NCI-H146 treated with DMSO at 0.1 percent for 48 hours (cell line): ENCODE results near the gene SVIL.
"Not testable (repeated sequence)": the region's sequence is repeated elsewhere in the genome, so short reads cannot be mapped to it uniquely, and the experiment has no call there.

Experiments used
- DNase-seq: peaks from one replicate; lab custom pipeline; 2025; ENCODE audit not compliant: unreplicated experiment; lab: John Stamatoyannopoulos, UW

Gene SVIL

DNA sequence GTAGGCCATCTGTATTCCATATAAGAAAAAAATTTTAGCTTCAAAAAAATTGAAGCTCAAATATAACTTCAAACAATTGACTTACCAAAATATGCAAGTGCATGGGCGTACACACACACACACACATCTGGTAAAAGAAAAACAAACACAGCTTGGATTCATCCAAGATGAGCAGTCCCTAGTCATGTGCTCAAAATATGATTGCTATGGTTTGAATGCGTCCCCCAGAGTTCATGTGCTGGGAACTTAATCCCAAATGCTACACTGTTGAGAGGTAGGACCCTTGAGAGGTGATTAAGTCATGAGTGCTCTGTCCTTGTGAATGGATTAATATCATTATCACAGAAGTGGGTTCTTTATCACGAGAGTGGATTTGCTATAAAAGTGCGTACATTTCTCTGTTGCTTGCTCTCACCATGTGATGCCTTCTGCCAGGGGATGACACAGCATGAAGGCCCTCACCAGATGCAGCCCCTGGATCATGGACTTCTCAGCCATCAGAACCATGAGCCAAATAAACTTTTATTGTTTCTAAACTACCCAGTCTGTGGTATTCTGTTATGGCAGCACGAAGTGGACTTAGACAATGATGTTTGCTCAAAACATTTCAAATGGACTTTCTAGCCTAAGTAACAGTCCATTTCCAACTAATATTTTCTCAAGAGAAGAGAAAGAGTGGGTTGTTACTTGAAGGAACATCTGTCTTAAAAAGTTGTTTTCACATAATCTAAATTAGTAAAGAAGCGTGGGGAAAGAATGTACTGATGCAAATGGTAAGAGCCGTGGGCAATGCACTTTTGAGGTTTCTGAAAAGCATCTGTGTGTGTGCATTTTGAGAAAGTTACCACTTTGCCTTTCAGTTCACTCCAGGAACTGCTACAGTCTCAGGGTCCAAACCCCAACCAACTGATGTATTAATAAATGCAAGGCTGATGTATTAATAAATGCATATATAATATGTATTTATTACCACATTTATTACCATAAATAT is 15.1 kb upstream of the SVIL start:
- DNase-seq = no peak

GRCh38 chr10:29648983-29649268 is 14.2 kb upstream of the SVIL start:
- DNase-seq = no peak

DNA sequence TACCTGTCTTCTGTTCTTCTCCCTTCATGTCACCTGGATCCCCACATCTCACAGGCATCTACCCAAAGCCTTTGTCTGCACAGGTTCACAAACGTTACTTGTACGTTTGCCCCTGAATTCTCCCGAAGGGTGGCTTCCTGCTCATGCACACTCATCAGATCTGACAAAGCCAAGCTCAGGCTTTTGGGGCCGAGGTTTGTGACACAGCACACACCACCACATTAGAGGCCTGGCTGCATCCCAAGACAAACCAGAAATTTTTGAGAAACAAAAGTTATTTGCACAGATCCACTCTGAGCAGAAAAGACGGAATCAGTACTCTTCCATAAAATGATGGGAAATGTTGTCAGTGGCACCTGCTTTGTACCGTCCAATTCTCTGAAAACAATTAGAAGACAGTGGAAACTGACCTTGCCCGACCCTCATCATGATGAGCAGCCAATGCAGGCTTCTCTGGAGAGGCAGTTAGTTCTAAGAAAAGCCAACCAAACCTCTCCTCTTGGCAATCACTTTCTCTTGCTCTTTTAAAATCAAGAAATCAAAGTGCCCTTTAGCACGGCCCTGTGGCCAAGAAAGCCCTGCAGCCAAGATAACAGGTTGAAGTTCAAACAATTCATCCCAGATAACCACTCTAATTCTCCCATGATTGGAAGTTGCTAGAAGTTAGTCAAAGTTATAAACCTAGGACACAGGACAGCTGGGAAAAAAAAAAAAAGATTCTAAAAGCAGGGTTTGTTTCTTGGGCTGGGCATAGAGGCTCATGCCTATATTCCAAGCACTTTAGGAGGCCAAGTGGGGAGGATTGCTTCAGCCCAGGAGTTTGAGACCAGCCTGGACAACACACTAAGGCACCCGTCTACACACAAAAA is 13.6 kb upstream of the SVIL start:
- no peak for DNase-seq

GRCh38 chr10:29647478-29647877 is 12.7 kb upstream of the SVIL start:
- DNase-seq = no peak

DNA sequence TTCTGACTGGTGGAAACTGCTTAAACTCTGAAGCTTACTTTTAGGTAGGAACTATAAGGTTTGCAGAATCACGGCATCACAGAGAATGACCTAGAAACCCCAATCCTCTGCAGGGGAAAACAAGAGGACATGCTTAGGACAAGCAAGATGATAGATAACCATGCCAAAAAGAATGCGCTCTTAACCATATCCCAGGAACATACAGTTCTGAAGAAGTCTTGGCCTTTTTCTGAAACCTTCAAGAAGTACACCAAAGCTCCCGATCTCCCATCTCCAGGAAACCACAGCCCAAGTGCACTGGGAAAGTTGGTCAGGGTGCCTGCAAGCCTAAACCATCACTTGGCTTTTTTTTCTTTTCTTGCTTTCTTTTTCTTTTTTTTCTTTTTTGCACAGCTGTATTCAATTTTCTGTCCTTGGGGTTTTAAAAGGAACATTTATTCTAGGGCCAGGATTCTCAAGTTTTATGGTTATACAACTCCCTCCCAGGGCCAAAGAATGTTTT is 12.2 kb upstream of the SVIL start:
- no peak for DNase-seq

DNA sequence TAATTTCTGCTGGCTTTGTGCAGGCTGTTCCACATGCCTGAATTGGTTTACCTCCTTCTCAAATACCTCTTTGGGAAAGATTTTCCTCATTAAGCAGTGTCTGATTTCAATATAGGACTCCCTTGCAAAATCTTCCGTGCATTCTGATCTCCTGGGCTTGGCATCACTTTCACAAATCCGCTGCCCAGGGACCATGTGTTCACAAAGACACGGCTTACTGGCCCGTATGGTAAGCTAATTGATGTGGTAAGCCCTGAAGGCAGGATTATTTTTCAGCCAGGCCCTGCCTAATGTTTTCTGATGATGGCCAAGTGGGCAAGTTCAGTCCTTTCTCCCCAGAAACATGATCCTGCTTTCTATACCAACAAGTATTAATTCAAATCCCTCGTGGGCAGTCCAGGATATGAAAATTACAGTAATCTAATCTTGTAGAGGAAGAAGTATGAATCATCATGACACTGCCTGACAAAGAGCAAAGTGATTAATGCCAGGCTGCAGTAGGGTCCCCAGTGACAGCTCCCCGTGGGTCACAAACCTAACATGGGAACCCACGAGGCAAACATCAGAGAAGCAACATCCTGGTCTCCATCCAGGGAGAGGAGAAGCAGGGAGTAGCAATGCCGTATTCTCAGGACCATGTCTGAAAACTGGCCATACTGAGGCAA is 11.6 kb upstream of the SVIL start:
- DNase-seq = peak; percentile 37

- DNase-seq = no peak
Observed at GRCh38 chr10:29643771-29644501, 9.2 kb upstream of the SVIL start.

GRCh38 chr10:29642990-29643389 is 8.2 kb upstream of the SVIL start:
- DNase-seq = no peak

DNA sequence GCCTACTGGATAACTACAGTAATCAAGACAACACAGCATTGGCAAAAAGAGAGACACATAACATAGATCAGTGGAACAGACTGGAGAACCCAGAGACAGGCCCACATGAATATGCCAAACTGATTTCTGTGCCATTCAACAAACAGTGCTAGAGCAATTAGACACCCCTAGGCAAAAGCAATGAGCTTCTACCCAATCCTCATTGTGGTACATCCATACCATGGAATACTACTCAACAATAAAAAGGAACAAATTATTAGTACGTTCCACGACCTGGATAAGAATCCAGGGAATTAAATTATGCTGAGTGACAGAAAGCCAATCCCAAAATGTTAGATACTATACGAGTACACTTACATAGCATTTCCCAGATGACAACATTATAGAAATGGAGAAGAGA is 2.8 kb upstream of the SVIL start:
- no peak for DNase-seq

DNA sequence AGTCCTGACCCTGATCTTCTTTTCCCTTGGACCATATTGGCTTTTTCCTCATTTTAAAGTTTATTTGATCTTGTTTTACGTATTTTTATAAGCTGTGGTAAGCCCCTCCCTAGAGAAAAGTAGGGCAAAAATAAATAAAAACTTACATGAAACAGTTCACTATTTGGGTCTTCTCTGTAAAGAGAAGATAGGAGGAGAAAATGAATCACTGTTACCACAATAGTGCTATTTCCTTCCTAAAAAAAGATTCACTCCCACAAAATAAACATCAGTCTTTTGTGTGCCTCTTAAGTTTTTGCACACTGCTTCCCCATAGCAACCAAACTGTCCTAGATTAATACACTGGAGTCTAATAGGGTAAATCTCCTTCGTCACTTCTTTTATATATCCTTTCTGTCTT is 1.4 kb upstream of the SVIL start:
- peak; percentile 14 for DNase-seq

- peak; percentile 72 for DNase-seq
Observed at GRCh38 chr10:29635711-29636144, 957 bp upstream of the SVIL start.

DNA sequence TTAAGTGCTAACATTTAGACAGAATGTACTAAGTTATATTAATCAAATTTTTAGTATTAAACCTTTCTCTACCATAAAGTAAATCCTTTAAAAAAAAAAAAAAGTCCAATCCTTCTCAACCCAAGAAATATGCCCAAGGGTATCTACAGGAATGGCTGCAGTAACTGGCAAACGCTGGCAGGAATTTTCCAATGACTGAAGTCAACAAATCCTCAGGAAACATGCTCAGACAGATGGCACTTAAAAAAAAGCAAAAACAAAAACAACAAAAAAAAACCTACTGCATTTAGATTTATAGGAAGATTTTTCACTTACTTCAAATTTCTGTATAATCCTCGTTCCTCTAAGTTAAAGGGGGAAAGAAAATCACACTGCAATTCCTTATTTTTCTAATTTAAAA is 666 bp downstream of the SVIL start:
- no peak for DNase-seq

- DNase-seq = no peak
Observed at GRCh38 chr10:29631049-29631339, 3.8 kb downstream of the SVIL start.

DNA sequence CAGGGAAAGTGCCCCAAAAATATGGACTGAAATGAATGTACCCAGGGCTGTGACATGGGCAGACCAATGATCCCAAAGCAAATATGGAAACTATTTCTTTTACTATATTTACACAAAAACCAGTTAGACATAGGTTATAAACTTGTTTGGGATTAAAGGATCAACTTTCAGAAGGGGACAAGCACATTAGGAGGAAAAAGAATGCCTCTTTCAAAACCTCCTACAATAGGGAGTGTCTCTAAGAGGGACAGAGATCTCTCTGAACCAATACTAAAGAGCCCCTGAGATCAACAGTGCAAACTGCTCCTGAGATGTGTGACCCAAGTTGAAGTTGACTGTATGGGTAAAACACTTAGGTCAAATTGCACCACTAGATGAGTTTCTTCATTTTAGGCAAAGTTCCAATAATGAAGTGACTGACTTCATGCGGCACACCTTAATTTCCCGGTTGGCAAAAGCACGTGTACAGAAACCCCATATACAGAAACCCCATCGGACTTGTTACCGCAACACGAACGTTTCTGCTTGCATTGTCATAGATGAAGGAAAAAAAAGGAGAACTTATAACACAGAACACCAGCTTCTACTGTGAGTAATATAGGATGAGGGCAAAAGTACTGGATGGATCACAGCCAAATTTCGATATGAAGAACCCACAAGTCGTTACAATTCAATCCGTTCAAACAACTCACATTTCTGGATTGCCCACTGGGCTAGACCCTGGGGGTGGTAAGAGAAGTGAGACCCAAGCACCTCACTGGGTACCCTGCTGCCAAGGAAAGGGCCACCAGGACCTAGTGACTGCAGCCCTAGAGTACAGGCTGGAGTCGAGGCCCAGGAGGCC is 4.3 kb downstream of the SVIL start:
- no peak for DNase-seq

DNA sequence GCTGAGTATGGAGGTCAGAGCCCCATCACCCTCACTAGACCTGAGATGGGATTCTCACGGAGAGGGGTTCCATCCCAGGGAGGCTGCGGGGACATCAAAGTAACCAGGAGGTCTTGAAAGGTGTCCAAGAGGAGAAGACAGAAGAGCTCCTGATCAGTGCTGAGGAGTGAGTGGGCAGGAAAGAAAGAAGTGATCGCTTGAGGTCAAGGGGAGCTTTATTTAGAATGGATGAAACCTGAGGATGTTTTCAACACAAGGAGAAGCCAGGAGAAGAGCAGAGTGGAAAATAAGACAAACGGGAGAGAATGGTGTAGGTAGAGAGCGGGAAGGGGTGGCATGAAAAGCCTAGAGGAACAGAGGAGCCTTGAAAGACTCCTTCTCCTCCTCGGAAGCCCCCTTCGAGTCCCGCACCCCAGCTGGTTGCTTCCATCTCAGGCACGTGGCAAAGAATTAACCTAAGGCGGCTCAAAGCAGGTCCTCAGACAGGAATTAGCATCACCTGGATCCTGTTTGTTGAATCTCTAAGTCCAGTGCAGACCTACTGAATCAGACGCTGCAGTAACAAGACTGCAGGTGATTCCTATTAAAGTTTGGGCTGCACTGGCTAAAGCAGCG is 5.8 kb downstream of the SVIL start:
- no peak for DNase-seq

DNA sequence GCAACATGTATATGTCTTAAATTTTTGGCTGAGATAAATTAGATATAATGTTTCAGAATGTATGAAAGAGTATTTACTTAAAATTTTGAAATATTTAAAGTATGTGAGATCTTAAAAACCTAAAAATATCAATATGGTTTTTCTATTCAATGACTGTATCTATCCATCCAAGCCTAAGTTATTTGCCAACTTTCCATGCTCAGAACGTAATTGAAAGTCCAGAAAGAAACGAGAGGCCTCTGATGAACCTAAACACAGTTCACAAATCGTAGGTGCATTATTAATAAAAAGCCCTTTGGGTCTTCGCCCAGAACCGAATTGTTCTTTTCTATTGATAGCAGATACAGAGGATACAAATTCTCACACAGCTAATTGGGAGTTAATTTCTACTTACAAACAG is 6.5 kb downstream of the SVIL start:
- DNase-seq = no peak

DNA sequence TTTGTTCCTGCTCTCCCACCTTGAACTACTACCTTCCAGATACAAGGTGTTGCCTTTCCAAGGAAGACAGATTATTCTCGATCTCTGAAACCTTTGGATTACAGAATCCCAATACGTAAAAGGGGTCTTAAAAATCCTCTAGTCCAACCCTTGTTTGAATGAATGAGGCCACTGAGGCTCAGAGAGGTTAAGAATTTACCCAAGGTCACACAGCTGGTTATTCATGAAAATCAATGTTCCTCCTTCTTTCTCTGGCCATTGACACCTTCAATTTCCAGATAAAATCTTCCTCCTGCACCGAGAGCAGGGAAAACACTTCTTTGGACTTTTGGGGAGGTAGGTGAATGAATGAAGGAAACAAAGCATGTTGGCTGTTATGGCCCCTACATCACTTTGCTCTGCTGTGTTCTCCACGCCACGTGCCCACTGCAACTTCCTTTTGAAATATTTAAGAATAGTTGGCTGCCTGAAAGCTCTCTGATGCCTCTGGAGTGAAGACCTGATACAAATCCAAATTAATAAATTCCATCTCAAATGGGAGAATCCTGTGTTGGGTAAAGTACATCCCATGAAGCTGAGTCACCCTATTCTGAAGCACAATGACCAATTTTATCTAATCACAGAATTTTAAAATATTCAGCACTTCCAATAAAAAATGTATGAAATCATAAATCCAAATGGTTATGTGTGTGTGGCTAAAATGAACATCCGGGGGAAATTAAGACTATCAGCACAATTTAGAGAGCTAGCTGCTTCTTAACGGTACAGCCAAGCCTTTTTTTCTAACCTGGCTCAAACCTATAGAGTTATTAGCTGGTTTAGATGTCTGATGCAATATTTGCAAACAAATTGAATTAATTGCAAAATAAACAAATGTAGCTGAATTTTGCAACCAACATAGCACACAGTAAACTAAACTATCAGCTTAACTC is 7.3 kb downstream of the SVIL start:
- DNase-seq = no peak

DNA sequence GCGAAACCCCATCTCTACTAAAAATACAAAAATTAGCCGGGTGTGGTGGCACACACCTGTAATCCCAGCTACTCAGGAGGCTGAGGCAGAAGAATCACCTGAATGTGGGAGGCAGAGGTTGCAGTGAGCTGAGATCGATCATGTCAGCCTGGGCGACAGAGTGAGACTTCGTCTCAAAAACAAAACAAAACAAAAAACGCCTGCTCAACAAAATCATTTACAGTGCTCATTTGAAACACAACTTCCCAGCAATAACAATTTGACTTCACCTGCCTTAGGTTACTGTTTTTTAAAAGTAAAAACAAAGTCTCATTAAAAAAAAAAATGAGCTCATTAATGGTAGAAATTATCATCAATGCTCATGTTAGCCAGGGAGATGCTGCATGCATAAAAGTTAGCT is 10.4 kb downstream of the SVIL start:
- not testable (repeated sequence) for DNase-seq

DNA sequence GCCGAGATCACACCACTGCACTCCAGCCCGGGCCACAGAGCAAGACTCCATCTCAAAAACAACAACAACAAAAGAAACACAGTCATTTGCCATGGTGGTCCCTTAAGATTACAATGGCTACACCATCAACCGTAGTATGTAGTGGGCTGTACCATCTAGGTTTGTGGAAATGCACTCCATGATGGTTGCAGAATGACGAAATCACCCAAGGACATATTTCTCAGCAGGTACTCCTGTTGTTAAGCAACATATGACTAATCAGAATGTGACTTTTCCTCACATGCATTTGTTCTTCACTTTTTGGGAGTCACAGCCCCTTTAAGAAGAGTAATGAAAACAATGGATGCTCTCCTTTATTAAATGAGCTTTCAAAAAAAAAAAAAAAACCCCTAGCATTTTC is 11.0 kb downstream of the SVIL start:
- no peak for DNase-seq
